GM19025 (cell line): Measurements from ENCODE around the gene CEP104.
"Not testable (repeated sequence)": the region's sequence is repeated elsewhere in the genome, so short reads cannot be mapped to it uniquely, and the experiment has no call there.

ENCODE experiments used
- ATAC-seq: cut with Tn5 transposase; IDR thresholded peaks from one replicate; pipeline ENCODE4 v1.9.1; 2021; ENCODE audit warnings: mild to moderate bottlenecking, low read depth, moderate library complexity; ENCODE audit not compliant: unreplicated experiment

Gene CEP104

GRCh38 chr1:3807769-3808168 lies 49.2 kb downstream of the CEP104 start:
- ATAC-seq: no peak

- no peak for ATAC-seq
These were observed 52.0 kb downstream of the CEP104 start for GRCh38 chr1:3805038-3805437.

- not testable (repeated sequence) for ATAC-seq
These were observed 52.4 kb downstream of the CEP104 start for GRCh38 chr1:3804627-3804944.

GRCh38 chr1:3803905-3804626 lies 52.9 kb downstream of the CEP104 start:
- ATAC-seq: no peak

- not testable (repeated sequence) for ATAC-seq
These were observed 56.2 kb downstream of the CEP104 start for GRCh38 chr1:3800795-3801194.

GRCh38 chr1:3799976-3800685 lies 56.9 kb downstream of the CEP104 start:
- ATAC-seq: no peak

GRCh38 chr1:3796215-3797061 lies 60.6 kb downstream of the CEP104 start, which contains the start of gene LRRC47:
LRRC47 (minus strand) TSS chr1:3796498; CDS start chr1:3796476, 22 bp downstream.
- ATAC-seq: peak; percentile 97

GRCh38 chr1:3795453-3796214 lies 61.4 kb downstream of the CEP104 start:
- no peak for ATAC-seq

GRCh38 chr1:3790952-3791351 lies 66.1 kb downstream of the CEP104 start:
- ATAC-seq: no peak

GRCh38 chr1:3790500-3790923 lies 66.5 kb downstream of the CEP104 start:
- no peak for ATAC-seq

GRCh38 chr1:3789421-3790300 lies 67.3 kb downstream of the CEP104 start:
- no peak for ATAC-seq

- ATAC-seq: no peak
These were observed 68.1 kb downstream of the CEP104 start for GRCh38 chr1:3788756-3789420.

- ATAC-seq: no peak
These were observed 69.0 kb downstream of the CEP104 start for GRCh38 chr1:3787745-3788605.

- no peak for ATAC-seq
These were observed 69.7 kb downstream of the CEP104 start for GRCh38 chr1:3787349-3787715.

- no peak for ATAC-seq
These were observed 70.3 kb downstream of the CEP104 start for GRCh38 chr1:3786468-3787348.

GRCh38 chr1:3785456-3786157 lies 71.4 kb downstream of the CEP104 start:
- ATAC-seq: no peak
